Uterus (tissue), 4 donors: ENCODE data around the gene XPA. TPM values are rescaled to one million over a fixed set of nuclear protein-coding genes. Genes with fewer than 3 reads are reported as not detected.

ENCODE experiments used
- DNase-seq, 2 donors: peaks; one replicate each; pipeline ENCODE4 v3.0.0-alpha.2; 2019 to 2020
- H3K27ac ChIP-seq, 2 donors: fragments of 200-600 bp; sonication (generic); 1 replicate in 1 of 2; 2 replicates in 1 of 2; pipeline ENCODE4 v1.5.1; 2016 to 2018
- H3K27me3 ChIP-seq, 2 donors: fragments of 200-600 bp; sonication (generic); one replicate each; pipeline ENCODE4 v1.5.1; 2018 to 2019; ENCODE audit warnings: control low read depth in 1 of 2
- H3K36me3 ChIP-seq, 2 donors: fragments of 200-600 bp; sonication (generic); one replicate each; pipeline ENCODE4 v1.5.1; 2019; ENCODE audit warnings: control low read depth in 1 of 2
- H3K4me1 ChIP-seq, 2 donors: fragments of 200-600 bp; sonication (generic); one replicate each; pipeline ENCODE4 v1.5.1; 2018 to 2019; ENCODE audit warnings: control low read depth in 1 of 2
- H3K4me3 ChIP-seq, 2 donors: fragments of 200-600 bp; sonication (generic); 1 replicate in 1 of 2; 2 replicates in 1 of 2; pipeline ENCODE4 v1.5.1; 2018 to 2019; ENCODE audit warnings: mild to moderate bottlenecking in 1 of 2
- H3K9me3 ChIP-seq, 2 donors: fragments of 200-600 bp; sonication (generic); one replicate each; pipeline ENCODE4 v1.5.1; 2019; ENCODE audit warnings: control low read depth in 1 of 2
- CTCF ChIP-seq, 4 experiments: fragments of 200-600 bp in 2 of 4; fragments of 450-650 bp in 2 of 4; sonication (generic) in 2 of 4; IDR thresholded peaks; one replicate each; pipeline ENCODE4 v1.5.1; 2016 to 2019; ENCODE audit warnings: antibody characterized with exemption in 4 of 4, mild to moderate bottlenecking in 2 of 4, moderate library complexity in 1 of 4
- POLR2A ChIP-seq, 2 donors: fragments of 450-650 bp; IDR thresholded peaks; one replicate each; pipeline ENCODE4 v1.6.1; 2016; ENCODE audit warnings: antibody characterized with exemption in 2 of 2, mild to moderate bottlenecking in 1 of 2, moderate library complexity in 1 of 2
- intact Hi-C: fragments of 100-400 bp; cut with DNase I; formaldehyde crosslinking; loops from one replicate; pipeline ENCODE4 v1.15.1; 2023; ENCODE audit warnings: low total_unique reads
- total RNA-seq, 4 donors: library from RNA; depleted of rRNA in 3 of 4; stranded (reverse); fragments of >200 nt in 3 of 4; gene quantifications; one replicate each; pipeline versions ENCODE4 v1.1.0 to v1.2.4, GENCODE V29; 2014 to 2023
- donor health status: DM: yes; HTN: yes; CAD: no.

XPA gene
- total RNA-seq, 4 donors from 2014 or later = 10.0 to 31.6 (median 23.7) TPM

GRCh38 chr9:97632985-97633858 lies 63.9 kb downstream of the XPA start, which contains the start of the genes NCBP1 and TSTD2:
NCBP1 (plus strand) TSS chr9:97633821; CDS start chr9:97633882, 61 bp downstream.
TSTD2 (minus strand) TSS chr9:97633368; CDS start chr9:97627562, 5,806 bp downstream.
- peak in 1 of 4 experiments; percentile 7 for TF ChIP-seq CTCF (IDR thresholded peaks at IDR 0.05)
- TF ChIP-seq POLR2A (IDR thresholded peaks at IDR 0.05) = peak; percentile 65 to 68
- peak within 1 kb of the TSS; percentile 87 to 99 for H3K4me3 ChIP-seq
- DNase-seq = peak; percentile 97
- H3K27me3 ChIP-seq = no peaks in the 10 kb centered on the region
- no peaks in the 10 kb centered on the region for H3K9me3 ChIP-seq
- H3K4me1 ChIP-seq = peaks cover 7% of the 10 kb centered on the region in 2 donors
- H3K27ac ChIP-seq = peak within 1 kb of the TSS; percentile 96 to 99
- H3K36me3 ChIP-seq = no peaks in the 10 kb centered on the region
- intact Hi-C loops = no loop called here

GRCh38 chr9:97632248-97632984 lies 64.7 kb downstream of the XPA start:
- peaks cover 7% of the 10 kb centered on the region in 2 donors for H3K4me1 ChIP-seq
- intact Hi-C loops = no loop called here
- H3K27ac ChIP-seq = peak overlapping the region; percentile 96 to 99
- H3K27me3 ChIP-seq = no peaks in the 10 kb centered on the region
- peak; percentile 56 to 71 for DNase-seq
- H3K36me3 ChIP-seq = no peaks in the 10 kb centered on the region
- TF ChIP-seq POLR2A (IDR thresholded peaks at IDR 0.05) (no peak), CTCF (IDR thresholded peaks at IDR 0.05) (no peak)
- peak overlapping the region; percentile 87 to 99 for H3K4me3 ChIP-seq
- no peaks in the 10 kb centered on the region for H3K9me3 ChIP-seq

DNA sequence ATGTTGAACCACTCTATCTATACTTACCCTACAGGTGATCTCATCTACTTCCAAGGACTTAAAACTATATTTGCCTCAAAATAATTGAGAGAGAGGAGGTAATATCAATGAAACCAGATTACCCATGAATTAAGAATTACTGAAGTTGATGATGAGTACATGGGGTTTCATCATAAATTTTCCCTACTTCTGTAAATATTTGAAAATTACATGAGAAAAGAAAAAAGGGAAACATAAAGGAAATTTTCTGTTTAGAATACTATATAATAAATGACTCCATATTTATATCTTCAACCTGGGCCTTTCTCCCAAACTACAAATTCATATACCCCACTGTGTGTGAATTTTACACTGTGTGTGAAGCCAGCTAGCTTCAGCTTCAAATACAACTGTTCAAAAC lies 66.5 kb downstream of the XPA start:
- Histone ChIP-seq H3K4me3 (no peak overlapping the region), H3K9me3 (no peaks in the 10 kb centered on the region), H3K27ac (no peak overlapping the region), H3K4me1 (peaks cover 7% of the 10 kb centered on the region in 2 donors), H3K27me3 (no peaks in the 10 kb centered on the region), H3K36me3 (no peaks in the 10 kb centered on the region)
- TF ChIP-seq POLR2A (IDR thresholded peaks at IDR 0.05) (no peak), CTCF (IDR thresholded peaks at IDR 0.05) (no peak)
- DNase-seq = no peak
- intact Hi-C loops = no loop called here

- intact Hi-C loops = no loop called here
- no peak for TF ChIP-seq CTCF (IDR thresholded peaks at IDR 0.05)
- no peak for TF ChIP-seq POLR2A (IDR thresholded peaks at IDR 0.05)
- peaks cover 7% of the 10 kb centered on the region in 2 donors for H3K4me1 ChIP-seq
- no peaks in the 10 kb centered on the region for H3K9me3 ChIP-seq
- H3K36me3 ChIP-seq = no peaks in the 10 kb centered on the region
- DNase-seq = no peak
- H3K27me3 ChIP-seq = no peaks in the 10 kb centered on the region
- no peak overlapping the region for H3K4me3 ChIP-seq
- H3K27ac ChIP-seq = no peak overlapping the region
Observed at GRCh38 chr9:97629156-97629555, 68.0 kb downstream of the XPA start.
